ENCODE results near the gene OPCML. TPM values are rescaled to one million over a fixed set of nuclear protein-coding genes. Genes with fewer than 3 reads are reported as not detected.

Gene OPCML
- total and polyA plus RNA-seq, 2 donors (not counting 1 experiment from before 2014, with no cell fraction given) = not detected

- no CpG with 5 or more reads among the region's 3 CpGs for WGBS (ENCODE audit: insufficient coverage)
- intact Hi-C loops (cut with micrococcal nuclease) = no loop called here
- H3K27me3 ChIP-seq (replicated peaks in 1 of 4; ENCODE audit: control extremely low read depth in 1 of 4, control insufficient read depth in 3 of 4, insufficient read depth in 4 of 4, low read length in 3 of 4) = no peaks in the 10 kb centered on the region
- TF ChIP-seq CTCF (IDR thresholded peaks at IDR 0.05) = no peak
- TF ChIP-seq EZH2 (IDR thresholded peaks at IDR 0.05; ENCODE audit: borderline replicate concordance, insufficient read depth, low read depth, low read length, poor library complexity, severe bottlenecking) = no peak
- POLR2A ChIA-PET = no interaction called here
- CTCF ChIA-PET = no interaction called here
- ATAC-seq (ENCODE audit: low read depth) (no peak), DNase-seq (no peak)
- Mint-ChIP-seq H3K9me3 (ENCODE audit: insufficient read depth) (peaks cover 4% of the 10 kb centered on the region), H3K4me1 (no peaks in the 10 kb centered on the region), H3K27ac (no peak overlapping the region), H3K27me3 (no peaks in the 10 kb centered on the region), H3K4me3 (no peak overlapping the region)
- no peak overlapping the region for H3K4me2 ChIP-seq (replicated peaks; ENCODE audit: low read depth, low read length, poor library complexity, severe bottlenecking)
- H4K20me1 ChIP-seq (ENCODE audit: control insufficient read depth, insufficient read depth, low read length, poor library complexity, severe bottlenecking) = no peaks in the 10 kb centered on the region
- no peaks in the 10 kb centered on the region for H3K79me2 ChIP-seq (ENCODE audit: control insufficient read depth, insufficient read depth, low read length)
- no peaks in the 10 kb centered on the region for H3K4me1 ChIP-seq (ENCODE audit: control insufficient read depth in 2 of 2, insufficient read depth in 2 of 2, low read length in 2 of 2)
- peaks cover 0 to 6% (median 0%) of the 10 kb centered on the region in 3 donors for H3K9me3 ChIP-seq (ENCODE audit: control extremely low read depth in 1 of 3, control insufficient read depth in 2 of 3, insufficient read depth in 1 of 3, low read length in 2 of 3)
- H3K36me3 ChIP-seq (replicated peaks in 1 of 2; ENCODE audit: control extremely low read depth in 1 of 2, control insufficient read depth in 1 of 2, extremely low read depth in 1 of 2, insufficient read depth in 2 of 2, low read length in 1 of 2) = no peaks in the 10 kb centered on the region
- H3K4me3 ChIP-seq (ENCODE audit: control extremely low read depth in 1 of 5, extremely low read depth in 1 of 5, insufficient read depth in 1 of 5, low read depth in 2 of 5, low read length in 4 of 5) = no peak overlapping the region
- H2AFZ ChIP-seq (ENCODE audit: insufficient read depth, low read depth, low read length, poor library complexity, severe bottlenecking) = no peak overlapping the region
- H3K27ac ChIP-seq (ENCODE audit: low read length in 2 of 2) = no peak overlapping the region
- no peak overlapping the region for H3K9ac ChIP-seq (ENCODE audit: low read length)
These were observed 1081.7 kb downstream of the OPCML start for GRCh38 chr11:132450631-132451030.

GRCh38 chr11:132448334-132448995, 1083.8 kb downstream of the OPCML start:
- Histone ChIP-seq H3K9me3 (ENCODE audit: control extremely low read depth in 1 of 3, control insufficient read depth in 2 of 3, insufficient read depth in 1 of 3, low read length in 2 of 3) (peaks cover 0 to 6% (median 0%) of the 10 kb centered on the region in 3 donors), H3K27ac (ENCODE audit: low read length in 2 of 2) (no peak overlapping the region), H3K4me3 (ENCODE audit: control extremely low read depth in 1 of 5, extremely low read depth in 1 of 5, insufficient read depth in 1 of 5, low read depth in 2 of 5, low read length in 4 of 5) (no peak overlapping the region), H2AFZ (ENCODE audit: insufficient read depth, low read depth, low read length, poor library complexity, severe bottlenecking) (no peak overlapping the region), H3K9ac (ENCODE audit: low read length) (no peak overlapping the region), H3K4me1 (ENCODE audit: control insufficient read depth in 2 of 2, insufficient read depth in 2 of 2, low read length in 2 of 2) (no peaks in the 10 kb centered on the region), H3K36me3 (replicated peaks in 1 of 2; ENCODE audit: control extremely low read depth in 1 of 2, control insufficient read depth in 1 of 2, extremely low read depth in 1 of 2, insufficient read depth in 2 of 2, low read length in 1 of 2) (no peaks in the 10 kb centered on the region), H3K27me3 (replicated peaks in 1 of 4; ENCODE audit: control extremely low read depth in 1 of 4, control insufficient read depth in 3 of 4, insufficient read depth in 4 of 4, low read length in 3 of 4) (no peaks in the 10 kb centered on the region), H4K20me1 (ENCODE audit: control insufficient read depth, insufficient read depth, low read length, poor library complexity, severe bottlenecking) (no peaks in the 10 kb centered on the region), H3K79me2 (ENCODE audit: control insufficient read depth, insufficient read depth, low read length) (no peaks in the 10 kb centered on the region), H3K4me2 (replicated peaks; ENCODE audit: low read depth, low read length, poor library complexity, severe bottlenecking) (no peak overlapping the region)
- TF ChIP-seq CTCF (IDR thresholded peaks at IDR 0.05) (no peak), EZH2 (IDR thresholded peaks at IDR 0.05; ENCODE audit: borderline replicate concordance, insufficient read depth, low read depth, low read length, poor library complexity, severe bottlenecking) (no peak)
- Mint-ChIP-seq H3K9me3 (ENCODE audit: insufficient read depth) (peaks cover 5% of the 10 kb centered on the region), H3K4me1 (no peaks in the 10 kb centered on the region), H3K4me3 (no peak overlapping the region), H3K27me3 (no peaks in the 10 kb centered on the region), H3K27ac (no peak overlapping the region)
- no peak for DNase-seq
- POLR2A ChIA-PET = no interaction called here
- ATAC-seq (ENCODE audit: low read depth) = no peak
- WGBS (ENCODE audit: insufficient coverage) = 80% methylated on average over 3 of the region's 4 CpGs
- intact Hi-C loops (cut with micrococcal nuclease) = no loop called here
- CTCF ChIA-PET = no interaction called here
